Body of pancreas (tissue), 4 donors: ENCODE data around the gene EBF4.

Experiments used
- CTCF ChIP-seq, 7 experiments: fragments of 450-650 bp in 4 of 7; fragments of 200-600 bp in 3 of 7; sonication (generic) in 3 of 7; IDR thresholded peaks; one replicate each; pipeline ENCODE4 v1.5.1; 2016 to 2019; ENCODE audit warnings: antibody characterized with exemption in 7 of 7
- POLR2A ChIP-seq, 3 donors: fragments of 450-650 bp; IDR thresholded peaks; one replicate each; pipeline ENCODE4 v1.6.1; 2016; ENCODE audit warnings: antibody characterized with exemption in 3 of 3, mild to moderate bottlenecking in 2 of 3

DNA sequence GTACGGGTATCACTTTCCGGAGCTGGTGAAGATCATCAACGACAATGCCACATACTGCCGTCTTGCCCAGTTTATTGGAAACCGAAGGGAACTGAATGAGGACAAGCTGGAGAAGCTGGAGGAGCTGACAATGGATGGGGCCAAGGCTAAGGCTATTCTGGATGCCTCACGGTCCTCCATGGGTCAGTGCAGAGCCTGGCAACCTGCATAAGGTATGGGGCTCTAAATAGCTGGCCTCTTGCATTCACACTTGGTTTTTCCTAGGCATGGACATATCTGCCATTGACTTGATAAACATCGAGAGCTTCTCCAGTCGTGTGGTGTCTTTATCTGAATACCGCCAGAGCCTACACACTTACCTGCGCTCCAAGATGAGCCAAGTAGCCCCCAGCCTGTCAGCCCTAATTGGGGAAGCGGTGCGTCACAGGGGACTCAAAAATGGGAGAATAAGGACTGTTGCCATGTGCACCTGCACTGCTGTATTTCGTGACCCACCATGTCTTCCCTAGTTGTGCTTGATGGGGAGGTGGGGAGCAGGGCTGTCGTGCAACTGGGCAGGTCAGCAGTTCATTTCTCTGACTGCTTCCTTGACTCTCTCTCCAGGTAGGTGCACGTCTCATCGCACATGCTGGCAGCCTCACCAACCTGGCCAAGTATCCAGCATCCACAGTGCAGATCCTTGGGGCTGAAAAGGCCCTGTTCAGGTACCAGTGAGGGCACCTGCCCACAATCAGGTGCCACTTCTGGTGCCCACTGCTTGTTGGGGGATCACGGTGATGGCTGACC lies 37.1 kb upstream of the EBF4 start:
- TF ChIP-seq CTCF (IDR thresholded peaks at IDR 0.05) (no peak), POLR2A (IDR thresholded peaks at IDR 0.05) (no peak)
